NCI-H2227 (cell line): Measurements from ENCODE around the gene GHRH.
A peak's percentile ranks its signal among the peaks of the same experiment; 100 is the strongest.

Experiments
- DNase-seq: peaks from one replicate; lab custom pipeline; 2025; ENCODE audit not compliant: unreplicated experiment; lab: John Stamatoyannopoulos, UW

GHRH gene

DNA sequence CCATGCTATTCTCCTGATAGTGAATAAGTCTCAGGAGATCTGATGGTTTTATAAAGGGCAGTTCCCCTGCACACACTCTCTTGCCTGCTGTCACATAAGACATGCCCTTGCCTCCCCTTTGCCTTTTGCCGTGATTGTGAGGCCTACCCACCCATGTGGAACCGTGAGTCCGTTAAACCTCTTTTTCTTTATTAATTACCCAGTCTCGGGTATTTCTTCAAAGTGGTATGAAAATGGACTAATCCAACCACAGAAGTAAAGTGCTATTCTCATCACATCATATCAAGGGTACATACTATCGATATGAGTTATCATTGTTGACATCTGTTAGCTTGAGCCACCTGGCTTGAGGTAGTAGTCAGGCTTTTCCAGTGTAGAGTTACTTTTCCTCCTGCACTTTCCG, 30.1 kb upstream of the GHRH start:
- DNase-seq = no peak

DNA sequence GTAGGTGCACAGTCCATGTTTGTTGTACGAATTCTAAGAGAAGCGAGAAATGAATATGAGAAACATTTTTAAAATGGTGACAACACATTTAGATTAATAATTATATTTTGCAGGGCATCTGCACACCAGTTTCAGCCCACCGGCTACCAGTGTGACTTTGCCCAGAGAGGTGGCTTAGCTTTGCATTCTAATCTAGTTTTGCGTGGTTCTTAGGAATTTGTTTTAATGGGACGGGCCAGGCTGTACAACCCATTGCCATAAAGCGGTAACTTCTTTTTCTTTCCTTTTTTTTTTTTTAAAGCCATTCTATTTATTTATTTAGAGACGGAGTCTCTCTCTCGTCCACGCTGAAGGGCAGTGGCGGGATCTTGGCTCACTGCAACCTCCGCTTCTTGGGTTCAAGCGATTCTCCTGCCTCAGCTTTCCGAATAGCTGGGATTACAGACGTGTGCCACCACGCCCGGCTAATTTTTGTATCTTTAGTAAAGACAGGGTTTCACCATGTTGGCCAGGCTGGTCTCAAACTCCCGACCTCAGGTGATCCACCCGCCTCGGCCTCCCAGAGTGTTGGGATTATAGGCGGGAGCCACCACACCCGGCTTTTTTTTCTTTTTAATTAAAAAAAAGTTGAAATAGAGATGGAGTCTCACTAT, 28.7 kb upstream of the GHRH start:
- DNase-seq = no peak

DNA sequence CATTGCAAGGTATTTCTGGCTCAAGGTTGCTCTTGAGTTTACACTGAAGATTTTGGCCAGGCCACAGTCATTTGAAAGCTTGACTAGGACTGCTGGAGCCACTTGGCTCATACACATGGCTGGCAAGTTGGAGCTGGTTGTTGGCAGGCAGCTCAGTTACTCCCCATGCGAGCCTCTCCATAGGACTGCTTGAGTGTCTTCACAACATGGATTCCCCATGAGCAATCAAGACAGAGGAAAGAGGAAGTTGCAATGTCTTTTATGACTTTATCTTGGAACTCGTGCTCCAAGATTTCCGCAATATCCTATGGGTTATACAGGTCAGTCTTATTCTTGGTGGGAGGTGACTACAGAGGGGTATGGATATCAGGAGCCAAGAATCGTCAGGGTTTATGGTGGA, 26.5 kb upstream of the GHRH start:
- DNase-seq = no peak

GRCh38 chr20:37285664-37286374, 24.2 kb upstream of the GHRH start:
- no peak for DNase-seq

- DNase-seq = no peak
Measured at GRCh38 chr20:37284691-37285161, 23.1 kb upstream of the GHRH start.

GRCh38 chr20:37283530-37284195, 22.0 kb upstream of the GHRH start:
- no peak for DNase-seq

- DNase-seq = peak; percentile 28
Measured at GRCh38 chr20:37282556-37282955, 20.9 kb upstream of the GHRH start.

GRCh38 chr20:37280403-37280802, 18.8 kb upstream of the GHRH start:
- DNase-seq = no peak

DNA sequence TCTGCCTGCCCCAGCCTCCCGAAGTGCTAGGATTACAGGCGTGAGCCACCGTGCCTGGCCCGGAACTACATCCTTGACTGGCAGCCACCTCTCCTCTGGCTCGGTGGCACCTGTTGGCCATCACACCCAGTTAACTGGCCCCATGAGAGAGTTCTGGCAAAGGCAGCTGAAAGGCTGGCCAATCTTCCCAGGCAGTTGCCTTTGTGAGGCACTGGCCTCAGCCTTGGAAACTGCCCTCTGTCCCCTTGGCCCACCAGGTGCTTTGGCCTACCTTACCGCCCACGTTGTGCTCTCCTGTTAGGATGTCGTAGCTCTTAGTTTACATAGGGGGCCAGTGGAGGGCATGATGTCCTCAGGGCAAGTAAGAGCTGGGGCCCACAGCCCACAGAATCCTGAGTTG, 18.2 kb upstream of the GHRH start:
- DNase-seq = no peak

- DNase-seq = no peak
Measured at GRCh38 chr20:37278966-37279590, 17.5 kb upstream of the GHRH start.

GRCh38 chr20:37277253-37277593, 15.6 kb upstream of the GHRH start:
- no peak for DNase-seq

DNA sequence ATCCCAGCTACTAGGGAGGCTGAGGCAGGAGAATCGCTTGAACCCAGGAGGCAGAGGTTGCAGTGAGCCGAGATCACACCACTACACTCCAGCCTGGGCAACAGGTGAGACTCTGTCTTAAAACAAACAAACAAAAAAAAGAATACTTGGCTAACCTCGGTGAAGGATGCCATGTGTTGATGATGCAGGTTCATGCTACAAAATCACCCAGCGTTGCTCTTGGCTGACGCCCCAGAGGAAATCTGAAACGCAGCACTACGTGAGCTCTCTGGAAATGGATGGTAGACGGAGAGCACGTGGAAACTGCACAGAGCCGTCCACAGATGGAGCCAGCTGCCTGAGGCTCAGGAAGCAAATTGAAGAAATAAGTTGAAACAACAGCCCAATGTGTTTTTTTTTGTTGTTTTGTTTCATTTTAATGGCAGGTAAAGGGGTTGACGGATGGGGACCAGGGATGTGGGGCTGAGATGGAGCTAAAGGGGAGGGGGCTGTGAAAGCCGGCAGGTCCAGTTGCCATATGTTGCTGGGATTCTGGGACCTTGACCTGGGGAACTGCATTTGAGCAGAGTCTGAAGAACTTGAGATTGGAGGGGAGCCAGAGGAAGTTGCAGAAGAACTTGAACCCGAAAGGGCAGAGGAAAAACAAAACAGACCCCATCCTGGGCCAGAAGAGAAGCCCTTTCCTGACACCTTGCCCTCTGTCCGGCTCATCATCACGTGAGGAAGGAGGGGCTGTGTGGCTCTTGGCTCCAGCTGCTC, 15.1 kb upstream of the GHRH start:
- no peak for DNase-seq

DNA sequence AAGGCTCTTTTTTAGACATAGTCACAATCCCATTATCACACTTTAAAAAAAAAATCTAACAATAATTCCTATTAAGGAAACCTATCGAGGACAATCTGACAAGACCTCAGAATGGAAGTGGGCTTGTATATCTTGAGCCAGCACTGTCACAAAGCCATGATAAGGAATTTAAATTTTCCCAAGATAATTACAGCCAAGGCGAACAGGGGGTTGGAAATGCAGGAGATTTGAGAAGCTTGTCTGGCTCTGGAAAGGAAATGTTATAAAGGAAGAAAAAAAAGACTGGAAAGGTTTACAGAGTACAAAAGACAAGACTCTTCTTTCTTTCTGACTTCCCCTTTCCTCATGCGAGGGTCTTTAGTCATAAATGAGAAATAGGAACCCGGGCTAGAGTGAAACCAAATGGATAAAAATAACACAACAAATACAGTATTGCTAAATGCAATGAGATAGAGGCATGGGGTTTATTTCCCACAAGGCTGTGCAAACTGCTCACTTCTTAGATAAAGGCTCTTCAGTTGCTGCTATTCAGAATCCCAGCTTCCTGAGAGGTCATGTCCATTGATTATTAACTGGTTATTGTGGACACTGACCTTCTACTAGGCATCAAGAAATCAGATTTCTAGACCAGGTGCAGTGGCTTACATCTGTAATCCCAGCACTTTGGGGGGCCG, 13.4 kb upstream of the GHRH start:
- DNase-seq = no peak

DNA sequence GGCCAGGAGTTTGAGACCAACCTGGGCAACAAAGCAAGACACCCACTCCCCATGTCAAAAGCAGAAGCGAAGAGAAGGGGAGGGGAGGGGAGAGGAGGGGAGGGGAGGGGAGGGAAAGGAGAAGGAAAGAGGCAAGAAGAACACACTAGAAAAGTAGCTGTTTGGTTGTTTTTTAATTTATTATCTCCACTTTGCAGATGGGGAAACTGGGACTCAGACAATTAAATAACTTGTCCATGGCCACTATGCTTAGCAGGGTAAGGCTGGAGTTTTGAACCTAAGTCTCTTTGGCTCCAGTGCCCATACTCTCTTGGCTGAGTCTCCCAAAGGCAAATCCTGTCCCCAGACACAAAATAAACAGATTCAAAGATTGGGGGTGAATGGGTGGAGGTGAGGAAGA, 12.4 kb upstream of the GHRH start:
- DNase-seq = no peak

DNA sequence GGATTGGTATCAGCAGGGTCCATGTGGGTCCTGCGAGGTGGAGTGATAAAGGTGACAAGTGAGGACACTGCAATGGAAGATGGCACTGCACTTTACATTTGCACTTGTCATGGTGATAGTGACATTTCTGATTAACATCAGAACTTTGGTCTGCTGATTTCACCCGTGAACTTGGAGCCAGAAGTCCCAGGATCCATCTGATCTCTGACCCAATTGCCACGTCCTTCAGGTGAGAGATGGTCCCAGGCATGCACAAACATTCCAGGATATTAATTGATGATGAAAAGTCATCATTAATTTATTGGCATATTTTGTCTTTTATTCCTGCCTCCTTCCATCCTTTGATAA, 9.8 kb upstream of the GHRH start:
- DNase-seq = no peak

DNA sequence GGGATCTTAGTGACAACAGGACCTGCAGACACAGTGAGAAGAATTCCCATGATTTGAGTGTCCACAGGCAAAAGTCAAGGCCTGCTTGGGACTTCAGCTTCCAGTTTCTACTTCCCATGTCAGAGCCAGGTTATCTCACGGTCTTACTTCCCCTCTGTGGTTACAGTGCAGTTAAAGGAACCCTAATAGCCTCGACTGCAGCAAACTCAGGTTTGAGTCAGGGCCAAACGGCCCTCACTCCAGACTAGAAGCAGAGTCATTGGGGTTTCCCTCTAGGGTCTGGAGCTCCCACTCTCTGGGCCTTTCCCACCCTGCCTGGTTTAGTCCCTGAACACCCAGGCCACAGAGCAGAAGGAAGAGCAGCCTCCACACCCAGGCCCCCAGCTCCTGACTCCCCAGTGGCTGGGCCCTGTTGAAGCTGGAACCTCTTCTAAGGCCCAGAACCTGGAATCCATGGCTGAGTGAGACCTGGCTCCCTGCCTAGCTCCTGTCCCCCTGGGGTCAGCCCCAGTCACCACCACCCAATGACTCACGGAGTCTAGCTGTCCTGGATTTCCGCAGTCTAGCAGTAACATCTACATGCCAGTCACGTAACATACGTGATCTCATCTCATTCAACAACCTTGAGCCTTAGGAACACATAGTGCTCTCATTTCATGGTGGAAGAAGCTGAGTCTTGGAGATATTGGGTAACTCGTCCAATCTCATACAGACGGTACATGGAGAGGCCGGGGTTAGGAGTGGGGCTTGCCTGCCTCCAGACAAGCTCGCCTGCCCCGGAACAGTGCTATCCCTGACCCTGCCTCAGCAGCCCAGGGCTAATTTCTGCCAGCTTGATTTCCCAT, 9.2 kb upstream of the GHRH start:
- DNase-seq = no peak

DNA sequence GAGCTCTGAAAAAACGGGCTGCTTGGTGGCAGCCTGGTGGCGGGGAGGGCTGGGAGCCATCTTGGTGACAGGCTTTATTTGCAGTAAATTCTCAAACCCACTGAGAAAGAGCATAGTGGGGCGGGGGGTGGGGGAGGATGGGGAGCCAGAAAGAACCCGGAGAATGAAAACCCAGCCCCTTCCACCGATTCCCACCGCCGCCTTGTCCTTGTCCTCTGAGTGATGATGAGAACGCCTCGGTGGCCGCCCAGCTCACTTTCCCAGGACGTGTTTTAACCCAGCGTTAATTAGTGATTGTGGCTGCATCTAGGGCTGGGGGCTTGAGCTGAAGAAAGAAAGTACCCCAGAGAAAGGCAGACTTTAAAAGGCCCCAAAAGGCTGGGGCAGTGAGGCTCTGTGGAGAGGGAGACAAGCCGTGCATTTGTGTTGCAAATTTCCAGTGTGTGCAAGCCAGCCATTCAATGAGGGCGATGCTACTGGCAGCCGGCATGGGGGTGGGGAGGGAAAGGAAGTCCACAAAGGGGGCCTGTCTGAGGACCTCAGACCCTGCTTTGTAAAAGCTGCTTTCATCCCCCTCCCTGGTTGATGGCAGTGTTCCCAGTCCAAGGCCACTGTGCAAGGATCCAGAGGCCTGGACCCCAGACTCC, 6.2 kb upstream of the GHRH start:
- no peak for DNase-seq

- DNase-seq = no peak
Measured at GRCh38 chr20:37266940-37267666, 5.5 kb upstream of the GHRH start.

DNA sequence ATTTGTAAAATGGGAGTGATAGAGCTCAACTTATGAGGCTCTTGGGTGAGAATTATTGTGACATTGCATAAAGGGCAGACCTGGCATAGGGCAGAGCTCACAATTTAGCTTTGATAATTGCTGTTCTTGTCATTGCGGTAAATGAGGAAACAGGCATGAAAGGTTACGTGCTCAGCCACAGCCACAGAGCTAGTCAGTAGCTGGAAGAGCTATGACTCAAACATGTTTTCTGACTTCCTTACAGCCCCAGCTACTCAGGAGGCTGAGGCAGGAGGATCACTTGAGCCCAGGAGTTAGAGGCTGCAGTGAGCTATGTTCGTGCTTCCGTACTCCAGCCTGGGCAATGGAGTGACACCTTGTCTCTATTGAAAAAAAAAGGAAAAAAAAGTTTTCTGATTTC, 3.5 kb upstream of the GHRH start:
- no peak for DNase-seq
